ENCODE measurements around the gene TNFSF4.
"Not testable (repeated sequence)": the region's sequence is repeated elsewhere in the genome, so short reads cannot be mapped to it uniquely, and the experiment has no call there.

TNFSF4 gene

GRCh38 chr1:173206816-173207568 is at the start of gene TNFSF4:
Gene TNFSF4, minus strand, starts transcription at chr1:173207331. Its CDS starts 155 bp downstream, at chr1:173207176.
- H3K4me3 ChIP-seq (ENCODE audit: low read depth, low read length), result no peak within 1 kb of the TSS

DNA sequence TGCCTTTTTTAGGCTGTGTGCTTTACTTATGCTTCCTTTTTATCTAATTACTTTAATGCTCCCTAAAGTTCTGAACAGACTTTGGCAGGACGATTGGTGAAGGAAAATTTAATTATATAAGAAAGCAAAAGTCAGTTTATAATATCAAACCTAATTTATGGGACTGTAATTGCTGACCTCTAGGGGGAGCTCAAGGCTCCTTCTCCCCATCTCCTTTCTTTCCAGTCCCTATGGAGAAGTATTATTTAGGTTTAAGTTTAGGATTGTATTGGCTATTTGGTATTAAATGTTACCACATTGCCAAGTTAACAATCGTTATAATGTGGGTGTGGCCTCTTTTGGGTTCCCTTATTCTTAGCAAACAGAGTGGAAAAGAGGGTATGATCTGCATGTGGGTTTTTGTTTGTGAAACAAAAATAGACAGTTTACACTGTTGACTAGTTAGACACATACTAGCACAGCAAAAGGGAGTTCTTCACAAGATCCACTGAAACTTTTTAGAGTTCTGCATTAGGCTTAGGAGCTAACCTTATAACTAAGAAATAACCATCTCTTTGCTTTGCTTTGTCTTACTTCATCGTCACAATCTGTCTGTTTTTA is 48.2 kb upstream of the TNFSF4 start:
- no peak overlapping the region for H3K4me3 ChIP-seq (ENCODE audit: low read depth, low read length)

DNA sequence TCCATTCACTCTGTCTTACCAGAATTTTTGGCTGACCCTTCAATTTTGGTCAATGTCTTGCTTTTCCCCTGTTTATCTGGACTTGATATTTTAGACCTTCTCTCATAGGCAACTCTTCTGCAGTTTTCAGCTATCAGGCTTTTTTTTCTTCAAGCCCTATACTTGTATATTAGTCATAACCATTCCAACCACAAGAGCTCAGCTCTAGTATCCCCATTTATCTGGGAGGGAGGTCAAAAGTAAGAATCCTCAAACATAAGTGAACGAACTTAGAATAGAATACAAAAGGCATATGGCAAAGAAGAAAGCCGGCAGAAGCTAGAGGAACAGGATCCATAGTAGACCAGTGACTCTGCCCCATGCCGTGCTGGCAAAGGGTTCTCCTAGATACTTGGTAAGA is 45.9 kb upstream of the TNFSF4 start:
- no peak overlapping the region for H3K4me3 ChIP-seq (ENCODE audit: low read depth, low read length)

GRCh38 chr1:173249349-173249748 is 42.2 kb upstream of the TNFSF4 start:
- no peak overlapping the region for H3K4me3 ChIP-seq (ENCODE audit: low read depth, low read length)

GRCh38 chr1:173248247-173248940 is 41.3 kb upstream of the TNFSF4 start:
- no peak overlapping the region for H3K4me3 ChIP-seq (ENCODE audit: low read depth, low read length)

DNA sequence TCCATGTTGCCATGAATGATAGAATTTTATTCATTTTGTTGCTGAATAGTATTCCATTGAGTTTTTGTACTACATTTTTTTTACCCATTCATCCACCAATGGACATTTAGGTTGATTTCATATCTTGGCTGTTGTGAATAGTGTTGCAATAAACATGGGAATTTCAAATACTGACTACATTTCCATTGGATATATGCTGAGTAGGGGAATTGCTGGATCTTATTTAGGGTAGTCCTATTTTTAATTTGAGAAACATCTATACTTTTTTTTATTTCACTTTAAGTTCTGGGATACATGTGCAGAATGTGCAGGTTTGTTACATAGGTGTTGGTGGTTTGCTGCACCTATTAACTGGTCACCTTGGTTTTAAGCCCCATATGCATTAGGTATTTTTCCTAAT is 38.8 kb upstream of the TNFSF4 start:
- H3K4me3 ChIP-seq (ENCODE audit: low read depth, low read length), result no peak overlapping the region

DNA sequence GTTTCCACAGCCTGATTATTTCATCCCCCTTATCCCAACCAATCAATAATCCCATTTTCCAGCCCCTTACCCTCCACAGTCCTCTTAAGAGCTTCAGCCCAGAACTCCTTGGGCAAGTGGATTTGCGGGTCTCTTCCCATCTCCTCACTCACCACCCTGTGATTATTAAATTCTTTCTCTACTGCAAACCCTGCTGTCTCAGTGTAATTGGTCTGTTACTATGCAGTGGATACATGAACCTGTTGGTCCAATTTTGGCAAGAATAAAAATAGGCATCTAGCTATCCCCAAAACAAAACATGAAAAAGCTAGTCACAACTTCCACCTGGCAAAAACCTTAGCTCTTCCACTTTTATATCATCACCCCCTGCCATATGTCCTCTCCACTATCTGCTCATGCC is 36.2 kb upstream of the TNFSF4 start:
- no peak overlapping the region for H3K4me3 ChIP-seq (ENCODE audit: low read depth, low read length)

DNA sequence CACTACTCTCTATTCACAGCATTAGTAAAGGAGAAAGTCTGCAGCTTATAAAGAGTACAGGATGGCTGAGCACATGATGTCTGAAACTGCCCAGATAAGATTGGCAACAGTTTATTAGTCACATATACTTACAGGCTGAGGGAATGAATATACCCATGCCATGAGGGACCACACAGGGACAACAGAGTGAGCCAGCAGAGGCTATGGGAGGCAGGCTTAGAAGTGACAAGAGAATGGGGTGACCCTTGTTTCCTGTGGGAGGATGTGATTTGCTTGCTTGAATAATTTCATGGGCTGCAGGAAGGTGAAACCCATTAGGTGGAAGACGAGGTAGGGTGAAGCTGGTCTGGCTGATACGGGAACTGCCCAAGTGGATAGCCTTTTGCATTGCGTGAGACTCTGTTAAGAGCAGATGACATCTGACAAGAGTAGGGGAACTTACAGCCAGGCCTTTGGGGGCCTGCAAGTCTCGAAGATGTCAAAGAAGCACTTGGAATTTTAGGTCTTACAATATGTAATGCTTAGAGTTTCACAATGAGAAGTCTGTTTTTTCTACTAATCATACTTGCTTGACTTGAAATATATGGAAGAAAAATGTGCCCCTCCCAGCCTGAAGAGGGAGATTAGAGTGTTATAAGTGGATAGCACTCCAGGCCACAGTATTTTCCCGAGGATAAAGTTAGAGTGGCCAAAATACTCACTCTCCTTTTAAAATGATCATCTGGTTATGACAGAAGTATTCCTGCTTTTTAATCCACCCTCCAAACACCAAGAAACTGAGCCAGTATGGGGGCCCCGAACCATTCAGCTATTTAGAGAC is 34.6 kb upstream of the TNFSF4 start:
- H3K4me3 ChIP-seq (ENCODE audit: low read depth, low read length), result no peak overlapping the region

GRCh38 chr1:173240609-173241008 is 33.5 kb upstream of the TNFSF4 start:
- H3K4me3 ChIP-seq (ENCODE audit: low read depth, low read length), result no peak overlapping the region

DNA sequence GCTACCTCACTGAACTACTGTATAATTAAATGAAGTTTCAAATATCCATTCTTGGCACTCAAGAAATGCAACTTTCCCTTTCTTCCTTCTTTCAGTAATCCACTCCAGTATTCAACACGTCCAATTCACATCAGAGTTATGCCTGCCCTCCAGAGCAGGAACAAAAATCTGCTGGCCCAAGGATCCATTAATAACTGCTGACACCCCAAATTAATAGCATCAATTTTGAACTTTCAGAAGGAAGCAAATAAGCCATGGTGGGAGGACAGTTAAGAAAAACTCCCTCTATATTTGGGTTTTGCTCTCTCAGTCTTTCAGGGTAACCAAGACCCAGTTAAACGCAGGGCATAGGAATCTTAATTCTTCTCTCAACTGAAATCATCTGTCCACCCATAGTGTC is 31.9 kb upstream of the TNFSF4 start:
- H3K4me3 ChIP-seq (ENCODE audit: low read depth, low read length), result no peak overlapping the region

GRCh38 chr1:173234899-173235298 is 27.8 kb upstream of the TNFSF4 start:
- H3K4me3 ChIP-seq (ENCODE audit: low read depth, low read length), result no peak overlapping the region

DNA sequence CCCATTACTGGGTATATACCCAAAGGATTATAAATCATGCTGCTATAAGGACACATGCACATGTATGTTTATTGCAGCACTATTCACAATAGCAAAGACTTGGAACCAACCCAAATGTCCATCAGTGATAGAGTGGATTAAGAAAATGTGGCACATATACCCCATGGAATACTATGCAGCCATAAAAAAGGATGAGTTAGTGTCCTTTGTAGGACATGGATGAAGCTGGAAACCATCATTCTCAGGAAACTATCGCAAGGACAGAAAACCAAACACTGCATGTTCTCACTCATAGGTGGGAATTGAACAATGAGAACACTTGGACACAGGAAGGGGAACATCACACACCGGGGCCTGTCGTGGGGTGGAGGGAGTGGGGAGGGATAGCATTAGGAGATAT is 27.3 kb upstream of the TNFSF4 start:
- not testable (repeated sequence) for H3K4me3 ChIP-seq (ENCODE audit: low read depth, low read length)

DNA sequence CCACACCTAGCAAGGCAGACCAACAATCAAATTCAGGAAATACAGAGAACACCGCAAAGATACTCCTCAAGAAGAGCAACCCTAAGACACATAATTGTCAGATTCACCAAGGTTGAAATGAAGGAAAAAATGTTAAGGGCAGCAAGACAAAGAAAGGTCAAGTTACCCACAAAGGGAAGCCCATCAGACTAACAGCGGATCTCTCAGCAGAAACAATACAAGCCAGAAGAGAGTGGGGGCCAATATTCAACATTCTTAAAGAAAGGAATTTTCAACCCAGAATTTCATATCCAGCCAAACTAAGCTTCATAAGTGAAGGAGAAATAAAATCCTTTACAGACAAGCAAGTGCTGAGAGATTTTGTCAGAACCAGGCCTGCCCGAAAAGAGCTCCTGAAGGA is 21.9 kb upstream of the TNFSF4 start:
- H3K4me3 ChIP-seq (ENCODE audit: low read depth, low read length), result not testable (repeated sequence)

DNA sequence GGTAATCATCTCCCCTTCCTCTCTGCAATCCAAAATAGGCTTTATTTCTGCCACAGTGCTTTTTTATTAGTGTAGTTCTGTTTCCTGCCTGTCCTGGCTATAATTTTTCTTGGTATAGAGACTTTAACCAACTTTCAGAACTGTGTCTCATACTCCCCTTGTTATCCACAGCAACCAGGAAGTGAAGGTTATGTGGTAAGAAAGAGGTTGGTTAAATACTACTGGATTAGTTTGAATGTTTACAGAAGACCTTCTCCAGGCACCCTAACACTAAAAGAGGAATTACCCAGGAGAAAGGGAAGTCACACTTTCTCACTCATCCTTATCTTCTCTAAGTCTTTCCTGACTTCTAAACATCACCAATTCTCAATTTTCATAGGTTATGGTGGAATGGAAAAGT is 17.8 kb upstream of the TNFSF4 start:
- no peak overlapping the region for H3K4me3 ChIP-seq (ENCODE audit: low read depth, low read length)

GRCh38 chr1:173224280-173224892 is 17.3 kb upstream of the TNFSF4 start:
- H3K4me3 ChIP-seq (ENCODE audit: low read depth, low read length), result no peak overlapping the region

- H3K4me3 ChIP-seq (ENCODE audit: low read depth, low read length), result no peak overlapping the region
These were observed 15.9 kb upstream of the TNFSF4 start for GRCh38 chr1:173223031-173223380.

- no peak overlapping the region for H3K4me3 ChIP-seq (ENCODE audit: low read depth, low read length)
These were observed 15.3 kb upstream of the TNFSF4 start for GRCh38 chr1:173222149-173223030.

DNA sequence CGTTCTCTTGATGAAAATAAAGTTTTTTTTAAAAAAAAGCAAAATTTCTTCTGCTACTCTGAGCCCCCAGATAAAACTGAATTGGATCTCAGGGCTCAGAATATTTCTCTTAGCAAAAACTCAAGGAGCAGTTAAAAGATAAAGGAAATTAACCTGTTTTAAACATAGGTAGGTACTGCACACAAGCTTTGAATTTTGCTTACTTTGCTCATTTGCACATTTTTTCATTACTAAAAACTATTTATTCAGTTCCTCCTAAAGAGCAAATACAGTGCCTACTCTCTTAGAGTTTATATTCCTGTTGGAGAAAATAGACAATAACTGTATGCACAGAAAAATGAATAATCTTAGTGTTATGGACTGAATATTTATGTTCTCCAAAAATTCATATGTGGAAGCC is 13.0 kb upstream of the TNFSF4 start:
- H3K4me3 ChIP-seq (ENCODE audit: low read depth, low read length), result no peak overlapping the region

DNA sequence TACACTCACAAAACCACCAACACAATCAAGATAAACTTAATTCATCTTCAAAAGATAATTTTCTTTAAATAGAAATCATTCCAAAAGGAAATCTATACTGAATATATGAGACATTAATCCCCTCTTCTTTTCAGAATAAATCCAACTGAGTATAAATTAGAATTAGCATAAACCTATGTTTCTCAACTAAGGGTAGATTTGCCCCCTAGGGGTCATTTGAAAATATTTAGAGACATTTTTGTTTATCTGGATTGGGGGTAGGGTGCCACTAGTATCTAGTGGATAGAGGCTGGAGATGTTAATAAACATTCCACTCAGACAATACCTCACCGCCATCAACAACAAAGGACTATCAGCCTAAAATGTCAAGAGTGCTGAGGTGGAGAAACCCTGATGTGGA is 6.5 kb upstream of the TNFSF4 start:
- H3K4me3 ChIP-seq (ENCODE audit: low read depth, low read length), result no peak overlapping the region

GRCh38 chr1:173212952-173213491 is 5.9 kb upstream of the TNFSF4 start:
- H3K4me3 ChIP-seq (ENCODE audit: low read depth, low read length), result no peak overlapping the region
